Caco-2 (cell line): Measurements from ENCODE around the gene NFIC. TPM values are rescaled to one million over a fixed set of nuclear protein-coding genes. Genes with fewer than 3 reads are reported as not detected.

Source experiments
- BruUV-seq: library from RNA; stranded (reverse); fragments of 400-500 nt; replicated peaks from 2 replicates; lab custom pipeline; 2021; lab: Mats Ljungman, UMichigan
- CTCF ChIA-PET: fragments of 300-600 bp; sonication (Branson Sonifier 250); formaldehyde crosslinking; loops from one replicate; lab custom pipeline; 2022; ENCODE audit warnings: antibody characterized with exemption; lab: Charles Lee
- POLR2A ChIA-PET: fragments of 300-600 bp; sonication (Branson Sonifier 250); formaldehyde crosslinking; loops from one replicate; lab custom pipeline; 2022; ENCODE audit warnings: antibody characterized with exemption; lab: Charles Lee
- DNase-seq, 2 experiments: peaks; one replicate each; pipeline versions ENCODE4 v3.0.0 to v3.0.0-alpha.2; 2020 to 2022
- H3K27me3 ChIP-seq: replicated peaks from 2 replicates; pipeline ENCODE4 v1.6.0; 2011; ENCODE audit warnings: low read length; ENCODE audit not compliant: control insufficient read depth, insufficient read depth
- H3K36me3 ChIP-seq: 2 replicates; pipeline ENCODE4 v1.5.1; 2011; ENCODE audit warnings: low read length; ENCODE audit not compliant: control insufficient read depth, insufficient read depth
- H3K4me1 ChIP-seq: fragments of 250-450 bp; sonication (Bioruptor Pico); 2 replicates; pipeline ENCODE4 v1.5.1; 2020; ENCODE audit warnings: mild to moderate bottlenecking
- H3K4me3 ChIP-seq: 2 replicates; pipeline ENCODE4 v1.5.1; 2011; ENCODE audit warnings: low read depth, mild to moderate bottlenecking, control low read depth, low read length
- H3K9me3 ChIP-seq: fragments of 250-450 bp; sonication (Bioruptor Pico); 2 replicates; pipeline ENCODE4 v1.5.1; 2020; ENCODE audit warnings: mild to moderate bottlenecking, moderate library complexity
- H3K27ac Mint-ChIP-seq: one replicate; pipeline ENCODE4 v1.8.0; 2022; ENCODE audit warnings: mixed read lengths; ENCODE audit not compliant: unreplicated experiment
- H3K27me3 Mint-ChIP-seq: one replicate; pipeline ENCODE4 v1.8.0; 2022; ENCODE audit warnings: mixed read lengths; ENCODE audit not compliant: insufficient read depth, unreplicated experiment
- H3K36me3 Mint-ChIP-seq: one replicate; pipeline ENCODE4 v1.8.0; 2022; ENCODE audit warnings: mild to moderate bottlenecking, mixed read lengths; ENCODE audit not compliant: insufficient read depth, unreplicated experiment
- H3K4me1 Mint-ChIP-seq: one replicate; pipeline ENCODE4 v1.8.0; 2022; ENCODE audit warnings: low read depth, mixed read lengths; ENCODE audit not compliant: unreplicated experiment
- H3K4me3 Mint-ChIP-seq: one replicate; pipeline ENCODE4 v1.8.0; 2022; ENCODE audit warnings: mild to moderate bottlenecking, moderate library complexity, mixed read lengths; ENCODE audit not compliant: unreplicated experiment
- H3K9me3 Mint-ChIP-seq: one replicate; pipeline ENCODE4 v1.8.0; 2022; ENCODE audit warnings: mixed read lengths; ENCODE audit not compliant: unreplicated experiment
- intact Hi-C: fragments of 100-400 bp; cut with micrococcal nuclease; formaldehyde crosslinking; loops from one replicate; pipeline ENCODE4 v1.10.0; 2022; ENCODE audit not compliant: unreplicated experiment
- total RNA-seq: library from RNA; stranded (reverse); gene quantifications from 2 replicates; pipeline ENCODE4 v1.2.3, GENCODE V29; 2022
- TF ChIP-seq, protein P1 (sequence below), 2 experiments: fragments of 200-600 bp in 1 of 2; IDR thresholded peaks; 1 replicate in 1 of 2; 2 replicates in 1 of 2; pipeline versions ENCODE4 v1.5.1 to v1.8.0; 2011 to 2022; ENCODE audit warnings: antibody characterized with exemption in 1 of 2, control low read depth in 1 of 2, inconsistent platforms in 1 of 2, low read depth in 1 of 2, low read length in 1 of 2, mild to moderate bottlenecking in 1 of 2, moderate library complexity in 1 of 2; ENCODE audit not compliant: insufficient read depth in 1 of 2, severe bottlenecking in 1 of 2, unreplicated experiment in 1 of 2

NFIC gene
- total RNA-seq, 1 experiment from 2014 or later: 5.1 TPM

GRCh38 chr19:3462991-3463713, 96.8 kb downstream of the NFIC start:
- no peaks in the 10 kb centered on the region for H3K27me3 Mint-ChIP-seq

GRCh38 chr19:3463714-3464586, 97.6 kb downstream of the NFIC start:
- intact Hi-C loops: no loop called here
- ChIA-PET POLR2A (no interaction called here), CTCF (interaction anchor here (0.6 kb wide), 2 partner anchors 30 to 163 kb away, joined by 3 to 5 read pairs; no protein-coding TSS in a partner anchor)
- DNase-seq: no peak
- Histone ChIP-seq H3K27me3 (no peaks in the 10 kb centered on the region), H3K36me3 (no peaks in the 10 kb centered on the region), H3K4me3 (no peak overlapping the region), H3K4me1 (no peaks in the 10 kb centered on the region), H3K9me3 (no peaks in the 10 kb centered on the region)
- Mint-ChIP-seq H3K27ac (no peak overlapping the region), H3K4me1 (no peaks in the 10 kb centered on the region), H3K27me3 (no peaks in the 10 kb centered on the region), H3K36me3 (peaks cover 5% of the 10 kb centered on the region), H3K4me3 (no peak overlapping the region), H3K9me3 (no peaks in the 10 kb centered on the region)
- BruUV-seq: no TSS peak
- TF ChIP-seq, protein P1, sequence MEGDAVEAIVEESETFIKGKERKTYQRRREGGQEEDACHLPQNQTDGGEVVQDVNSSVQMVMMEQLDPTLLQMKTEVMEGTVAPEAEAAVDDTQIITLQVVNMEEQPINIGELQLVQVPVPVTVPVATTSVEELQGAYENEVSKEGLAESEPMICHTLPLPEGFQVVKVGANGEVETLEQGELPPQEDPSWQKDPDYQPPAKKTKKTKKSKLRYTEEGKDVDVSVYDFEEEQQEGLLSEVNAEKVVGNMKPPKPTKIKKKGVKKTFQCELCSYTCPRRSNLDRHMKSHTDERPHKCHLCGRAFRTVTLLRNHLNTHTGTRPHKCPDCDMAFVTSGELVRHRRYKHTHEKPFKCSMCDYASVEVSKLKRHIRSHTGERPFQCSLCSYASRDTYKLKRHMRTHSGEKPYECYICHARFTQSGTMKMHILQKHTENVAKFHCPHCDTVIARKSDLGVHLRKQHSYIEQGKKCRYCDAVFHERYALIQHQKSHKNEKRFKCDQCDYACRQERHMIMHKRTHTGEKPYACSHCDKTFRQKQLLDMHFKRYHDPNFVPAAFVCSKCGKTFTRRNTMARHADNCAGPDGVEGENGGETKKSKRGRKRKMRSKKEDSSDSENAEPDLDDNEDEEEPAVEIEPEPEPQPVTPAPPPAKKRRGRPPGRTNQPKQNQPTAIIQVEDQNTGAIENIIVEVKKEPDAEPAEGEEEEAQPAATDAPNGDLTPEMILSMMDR (IDR thresholded peaks at IDR 0.05; ENCODE audit: insufficient read depth in 1 of 2, low read depth in 1 of 2, low read length in 1 of 2, severe bottlenecking in 1 of 2, unreplicated experiment in 1 of 2): no peak

More at GRCh38 chr19:3462991-3463713, 96.8 kb downstream of the NFIC start:
- H3K4me3 Mint-ChIP-seq: no peak overlapping the region
- H3K9me3 Mint-ChIP-seq: no peaks in the 10 kb centered on the region
- BruUV-seq: no TSS peak
- TF ChIP-seq, protein P1 (IDR thresholded peaks at IDR 0.05; ENCODE audit: insufficient read depth in 1 of 2, low read depth in 1 of 2, low read length in 1 of 2, severe bottlenecking in 1 of 2, unreplicated experiment in 1 of 2): no peak
- peaks cover 5% of the 10 kb centered on the region for H3K36me3 Mint-ChIP-seq
- Histone ChIP-seq H3K36me3 (no peaks in the 10 kb centered on the region), H3K4me1 (no peaks in the 10 kb centered on the region), H3K27me3 (no peaks in the 10 kb centered on the region), H3K4me3 (no peak overlapping the region), H3K9me3 (no peaks in the 10 kb centered on the region)
- DNase-seq: no peak
- H3K27ac Mint-ChIP-seq: no peak overlapping the region
- POLR2A ChIA-PET: no interaction called here
- H3K4me1 Mint-ChIP-seq: no peaks in the 10 kb centered on the region
- intact Hi-C loops: no loop called here
- CTCF ChIA-PET: interaction anchor here (0.6 kb wide), 2 partner anchors 31 to 162 kb away, joined by 3 to 5 read pairs; no protein-coding TSS in a partner anchor

DNA sequence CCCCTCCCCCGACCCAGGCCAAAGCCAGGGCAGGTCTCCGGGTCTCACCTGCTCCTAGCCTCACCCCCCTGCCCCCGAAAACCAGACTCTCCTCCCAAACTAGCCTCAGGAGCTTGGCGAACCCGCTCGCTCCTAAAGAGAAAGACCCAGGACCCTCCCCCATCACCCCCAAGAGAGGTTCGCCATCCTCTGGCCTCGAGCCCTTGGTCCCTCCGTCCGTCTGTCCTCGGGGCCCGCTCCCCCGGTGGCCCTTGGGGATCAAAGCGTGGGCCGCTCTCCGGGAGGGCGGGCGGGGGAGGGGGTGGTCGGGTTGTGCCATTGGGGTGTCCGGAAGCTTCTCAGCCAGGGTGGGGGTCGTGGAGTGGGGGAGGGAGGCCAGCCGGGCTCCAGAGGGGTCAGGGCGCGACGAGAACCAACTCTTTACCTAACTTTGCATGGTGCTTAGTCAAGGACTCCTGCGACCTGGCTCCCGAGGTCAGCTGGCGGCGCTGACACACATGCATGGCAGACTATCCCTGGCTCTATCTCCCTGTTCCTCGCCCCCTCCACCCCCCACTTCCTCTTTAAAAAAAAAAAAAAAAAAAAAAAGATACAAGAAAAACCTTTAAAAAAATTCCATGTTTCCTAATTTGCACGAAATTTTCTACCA, 98.3 kb downstream of the NFIC start:
- intact Hi-C loops: no loop called here
- TF ChIP-seq, protein P1 (IDR thresholded peaks at IDR 0.05; ENCODE audit: insufficient read depth in 1 of 2, low read depth in 1 of 2, low read length in 1 of 2, severe bottlenecking in 1 of 2, unreplicated experiment in 1 of 2): no peak
- H3K27me3 Mint-ChIP-seq: no peaks in the 10 kb centered on the region
- H3K4me1 ChIP-seq: no peaks in the 10 kb centered on the region
- H3K9me3 ChIP-seq: no peaks in the 10 kb centered on the region
- DNase-seq: no peak
- no peaks in the 10 kb centered on the region for H3K9me3 Mint-ChIP-seq
- H3K36me3 ChIP-seq: no peaks in the 10 kb centered on the region
- no peaks in the 10 kb centered on the region for H3K27me3 ChIP-seq
- ChIA-PET CTCF (no interaction called here), POLR2A (no interaction called here)
- H3K4me3 Mint-ChIP-seq: no peak overlapping the region
- H3K4me1 Mint-ChIP-seq: no peaks in the 10 kb centered on the region
- no peak overlapping the region for H3K27ac Mint-ChIP-seq
- no TSS peak for BruUV-seq
- no peak overlapping the region for H3K4me3 ChIP-seq
- peaks cover 5% of the 10 kb centered on the region for H3K36me3 Mint-ChIP-seq
